ENCODE data around the gene BMPER. TPM values are rescaled to one million over a fixed set of nuclear protein-coding genes. Genes with fewer than 3 reads are reported as not detected.

BMPER gene
- total and polyA plus RNA-seq, 2 of the 8 experiments (the other 6 are each of a cell fraction or from before 2014, with no cell fraction given) = 0.33 to 0.69 TPM

GRCh38 chr7:34107276-34107675, 201.9 kb downstream of the BMPER start:
- no peaks in the 10 kb centered on the region for H3K79me2 ChIP-seq (ENCODE audit: control insufficient read depth in 1 of 2, insufficient read depth in 2 of 2, low read length in 2 of 2)
- H3K18ac ChIP-seq (ENCODE audit: extremely low read depth, low read length) = no peak overlapping the region
- TF ChIP-seq RAD21 (IDR thresholded peaks at IDR 0.05 in 1 of 2, conservative IDR thresholded peaks at IDR 0.05 in 1 of 2; ENCODE audit: low read depth in 2 of 2, low read length in 2 of 2) = no peak
- TF ChIP-seq POLR2AphosphoS5 (IDR thresholded peaks at IDR 0.05; ENCODE audit: low read depth, low read length) = no peak
- TF ChIP-seq RFX5 (IDR thresholded peaks at IDR 0.05; ENCODE audit: borderline replicate concordance, low read depth, low read length) = no peak
- no peak for TF ChIP-seq RNF2 (IDR thresholded peaks at IDR 0.05; ENCODE audit: borderline replicate concordance, low read depth, low read length, missing control alignments, poor library complexity, severe bottlenecking)
- TF ChIP-seq NRF1 (IDR thresholded peaks at IDR 0.05; ENCODE audit: low read depth, low read length) = no peak
- no peak for TF ChIP-seq SIX5 (IDR thresholded peaks at IDR 0.05; ENCODE audit: low read depth, low read length)
- no peak for TF ChIP-seq POLR2A (IDR thresholded peaks at IDR 0.05; ENCODE audit: control extremely low read depth in 1 of 2, low read depth in 2 of 2, low read length in 2 of 2)
- TF ChIP-seq TAF1 (IDR thresholded peaks at IDR 0.05; ENCODE audit: low read depth, low read length) = no peak
- no peak for TF ChIP-seq ASH2L (IDR thresholded peaks at IDR 0.05; ENCODE audit: low read length)

More at GRCh38 chr7:34107276-34107675, 201.9 kb downstream of the BMPER start:
- H3K23me2 ChIP-seq (ENCODE audit: low read depth, low read length) = no peaks in the 10 kb centered on the region
- H4K20me1 ChIP-seq (replicated peaks in 1 of 2; ENCODE audit: control insufficient read depth in 1 of 2, insufficient read depth in 2 of 2, low read length in 2 of 2) = no peaks in the 10 kb centered on the region
- no peaks in the 10 kb centered on the region for H3K27me3 ChIP-seq (replicated peaks in 1 of 4; ENCODE audit: control insufficient read depth in 3 of 4, extremely low read depth in 1 of 4, insufficient read depth in 3 of 4, low read length in 3 of 4)
- 74% methylated on average over 5 of the region's 5 CpGs; no CpG with 5 or more reads in 1 of the 2 experiments for WGBS, 2 experiments (ENCODE audit: extremely low coverage in 1 of 2, insufficient coverage in 1 of 2, insufficient read length in 1 of 2, insufficient replicate concordance in 2 of 2, low coverage in 1 of 2, low lambda C conversion rate in 2 of 2, missing lambda C conversion rate in 1 of 2)
- H3K23ac ChIP-seq (ENCODE audit: insufficient read length) = no peak overlapping the region
- no peak overlapping the region for H2AFZ ChIP-seq (ENCODE audit: low read length)
- no peak overlapping the region for H3K4ac ChIP-seq (replicated peaks; ENCODE audit: insufficient read length, low read depth, low read length)
- ChIA-PET POLR2A (ENCODE audit: partially characterized antibody) (no interaction called here), CTCF (ENCODE audit: partially characterized antibody) (interaction anchor here (0.5 to 2.0 kb wide), 8 partner anchors 9 to 343 kb away, joined by 3 to 6 read pairs (median 3); no protein-coding TSS in a partner anchor)
- H2AK5ac ChIP-seq (ENCODE audit: low read depth, low read length) = no peak overlapping the region
- no peak overlapping the region for H3K14ac ChIP-seq (ENCODE audit: insufficient read length)
- no peak overlapping the region for H2BK15ac ChIP-seq (ENCODE audit: low read length)
- no peak for FAIRE-seq
- H3K27ac ChIP-seq (ENCODE audit: low read depth, low read length) = no peak overlapping the region
- no peak overlapping the region for H4K5ac ChIP-seq (ENCODE audit: insufficient read length, low read depth, low read length)
- H3K9me3 ChIP-seq (ENCODE audit: insufficient read depth in 2 of 2, low read depth in 1 of 2, low read length in 1 of 2) = no peaks in the 10 kb centered on the region
- no peak overlapping the region for H3K56ac ChIP-seq (replicated peaks; ENCODE audit: insufficient read length, low read depth, low read length)
- no peak overlapping the region for H2BK120ac ChIP-seq (replicated peaks; ENCODE audit: low read depth, low read length)
- no peak overlapping the region for H4K8ac ChIP-seq (ENCODE audit: extremely low read depth, insufficient read depth, low read length)
- H3K4me2 ChIP-seq (ENCODE audit: insufficient read depth in 1 of 2, low read depth in 2 of 2, low read length in 2 of 2) = no peak overlapping the region
- H3K9ac ChIP-seq (replicated peaks in 1 of 4; ENCODE audit: extremely low read depth in 1 of 4, low read depth in 3 of 4, low read length in 3 of 4) = no peak overlapping the region
- no peaks in the 10 kb centered on the region; a peak in 1 of 8 replicates for H3K36me3 ChIP-seq (ENCODE audit: control insufficient read depth in 2 of 4, insufficient read depth in 4 of 4, low read length in 3 of 4)
- no peak overlapping the region for H4K91ac ChIP-seq (replicated peaks; ENCODE audit: insufficient read length, low read length)
- no peaks in the 10 kb centered on the region for H3K79me1 ChIP-seq (ENCODE audit: low read depth, low read length)
- H2BK5ac ChIP-seq (ENCODE audit: low read depth, low read length) = no peak overlapping the region
- no peak overlapping the region for H3K4me3 ChIP-seq (ENCODE audit: extremely low read depth in 1 of 4, insufficient read depth in 2 of 4, low read depth in 3 of 4, low read length in 4 of 4)
- no peak overlapping the region for H2BK20ac ChIP-seq (ENCODE audit: low read length)
- H2BK12ac ChIP-seq (ENCODE audit: low read depth, low read length) = no peak overlapping the region
- no peak for DNase-seq (ENCODE audit: low read depth in 1 of 2, low spot score in 2 of 2)
- peaks cover 0 to 4% (median under 1%) of the 10 kb centered on the region in 4 experiments; a peak in 1 of 7 replicates for H3K4me1 ChIP-seq (replicated peaks in 1 of 4; ENCODE audit: control insufficient read depth in 3 of 4, insufficient read depth in 4 of 4, low read length in 3 of 4)

Measured in H1 (cell line).